Bronchus fibroblast of lung (primary cell): ENCODE measurements around the gene MITF. TPM values are rescaled to one million over a fixed set of nuclear protein-coding genes. Genes with fewer than 3 reads are reported as not detected.

Experiments
- total RNA-seq: library from RNA; depleted of rRNA; stranded (reverse); fragments of >200 nt; gene quantifications from 2 replicates; pipeline ENCODE4 v1.2.3, GENCODE V29; 2015

The MITF gene
- 4.6 and 5.4 TPM in 2 replicates for total RNA-seq

GRCh38 chr3:69739204-69740102 is at the start of gene MITF:
TSS of gene MITF (plus strand) at chr3:69739464. CDS start at chr3:69739598, 134 bp downstream.

GRCh38 chr3:69999140-70000027 is 260.1 kb downstream of the MITF start, which contains the start of gene SAMMSON:
TSS of gene SAMMSON (plus strand) at chr3:69999733.

